OCI-LY7 (cell line): ENCODE results near the gene CORO1C. TPM values are rescaled to one million over a fixed set of nuclear protein-coding genes. Genes with fewer than 3 reads are reported as not detected.

Experiments used
- BruUV-seq: library from RNA; stranded (reverse); fragments of 400-500 nt; replicated peaks from 2 replicates; lab custom pipeline; 2021; lab: Mats Ljungman, UMichigan
- CTCF ChIA-PET: fragments of 300-600 bp; sonication (Branson Sonifier 250); formaldehyde crosslinking; loops from one replicate; lab custom pipeline; 2022; ENCODE audit warnings: antibody characterized with exemption; ENCODE audit not compliant: unreplicated experiment; lab: Charles Lee
- POLR2A ChIA-PET: fragments of 300-600 bp; sonication (Branson Sonifier 250); formaldehyde crosslinking; loops from one replicate; lab custom pipeline; 2022; ENCODE audit warnings: antibody characterized with exemption; lab: Charles Lee
- DNase-seq: peaks from one replicate; pipeline ENCODE4 v3.0.0-alpha.2; 2015; ENCODE audit warnings: low spot score
- H2AFZ ChIP-seq: fragments of 200-600 bp; sonication (generic), shearing (Covaris generic); 2 replicates; pipeline ENCODE4 v1.6.1; 2014; ENCODE audit warnings: mild to moderate bottlenecking, antibody characterized with exemption, low read length, moderate library complexity
- H3K27ac ChIP-seq: fragments of 200-600 bp; sonication (generic); 2 replicates; pipeline ENCODE4 v1.5.1; 2014; ENCODE audit warnings: mixed run types, low read depth, mild to moderate bottlenecking, moderate library complexity, low read length, inconsistent platforms; ENCODE audit not compliant: poor library complexity, severe bottlenecking
- H3K36me3 ChIP-seq: fragments of 200-600 bp; sonication (generic); 2 replicates; pipeline ENCODE4 v1.6.1; 2014; ENCODE audit warnings: mild to moderate bottlenecking, antibody characterized with exemption, low read length, moderate library complexity, mixed read lengths; ENCODE audit not compliant: insufficient read depth
- H3K4me1 ChIP-seq: fragments of 200-600 bp; sonication (generic); 2 replicates; pipeline ENCODE4 v1.5.1; 2014; ENCODE audit warnings: mild to moderate bottlenecking, low read length; ENCODE audit not compliant: insufficient read depth, poor library complexity, severe bottlenecking
- H3K4me2 ChIP-seq: fragments of 200-600 bp; sonication (generic); 2 replicates; pipeline ENCODE4 v1.6.1; 2014; ENCODE audit warnings: mild to moderate bottlenecking, low read length
- H3K4me3 ChIP-seq: fragments of 200-600 bp; sonication (generic); 2 replicates; pipeline ENCODE4 v1.5.1; 2014; ENCODE audit warnings: mild to moderate bottlenecking, low read depth, low read length; ENCODE audit not compliant: poor library complexity, severe bottlenecking
- H3K79me2 ChIP-seq: fragments of 200-600 bp; sonication (generic); 2 replicates; pipeline ENCODE4 v1.6.1; 2016; ENCODE audit warnings: low read depth, mild to moderate bottlenecking, low read length, moderate library complexity, mixed read lengths; ENCODE audit not compliant: insufficient read depth
- H3K9me2 ChIP-seq: fragments of 200-600 bp; sonication (generic); 2 replicates; pipeline ENCODE4 v1.6.1; 2016; ENCODE audit warnings: mild to moderate bottlenecking, low read length, mixed read lengths; ENCODE audit not compliant: insufficient read depth
- H3K9me3 ChIP-seq: fragments of 200-600 bp; sonication (generic); 2 replicates; pipeline ENCODE4 v1.6.1; 2014; ENCODE audit warnings: mild to moderate bottlenecking, mixed run types, low read length, mixed read lengths
- H4K20me1 ChIP-seq: fragments of 200-600 bp; sonication (generic); 2 replicates; pipeline ENCODE4 v1.6.1; 2014; ENCODE audit warnings: mild to moderate bottlenecking, antibody characterized with exemption, low read length, moderate library complexity, mixed read lengths; ENCODE audit not compliant: insufficient read depth
- EZH2phosphoT487 ChIP-seq: fragments of 200-600 bp; sonication (generic); IDR thresholded peaks from 2 replicates; pipeline ENCODE4 v1.6.1; 2018; ENCODE audit warnings: low read depth, borderline replicate concordance, mild to moderate bottlenecking, mixed run types, antibody characterized with exemption, low read length, moderate library complexity, mixed read lengths
- intact Hi-C: fragments of 100-400 bp; cut with micrococcal nuclease; formaldehyde crosslinking; loops from one replicate; pipeline ENCODE4 v1.10.0; 2022; ENCODE audit not compliant: unreplicated experiment
- total RNA-seq, 2 experiments: library from RNA; depleted of rRNA in 1 of 2; stranded (reverse); fragments of >200 nt in 1 of 2; shearing (Covaris generic) in 1 of 2; gene quantifications; 2 replicates each; pipeline ENCODE4 v1.2.3, GENCODE V29; 2014 to 2022
- TF ChIP-seq, protein P1 (sequence below): fragments of 200-600 bp; sonication (generic); conservative IDR thresholded peaks from 2 replicates; pipeline ENCODE4 v1.5.1; 2014; ENCODE audit warnings: mild to moderate bottlenecking, antibody characterized with exemption, low read length, moderate library complexity, mixed read lengths

The CORO1C gene
- total RNA-seq, 2 experiments from 2014 or later, result 74.7 to 148 TPM

GRCh38 chr12:108699955-108700563 lies 31.3 kb downstream of the CORO1C start:
- no TSS peak for BruUV-seq
- Histone ChIP-seq H3K4me2 (no peak overlapping the region), H3K4me1 (no peaks in the 10 kb centered on the region), H3K27ac (no peak overlapping the region), H3K79me2 (peaks cover 18% of the 10 kb centered on the region; the same call in 1 of the 2 replicates), H3K4me3 (no peak overlapping the region), H3K9me3 (no peaks in the 10 kb centered on the region), H3K9me2 (no peaks in the 10 kb centered on the region), H4K20me1 (no peaks in the 10 kb centered on the region), H3K36me3 (peaks cover 73% of the 10 kb centered on the region), H2AFZ (no peak overlapping the region)
- no peak for TF ChIP-seq EZH2phosphoT487
- TF ChIP-seq, protein P1, sequence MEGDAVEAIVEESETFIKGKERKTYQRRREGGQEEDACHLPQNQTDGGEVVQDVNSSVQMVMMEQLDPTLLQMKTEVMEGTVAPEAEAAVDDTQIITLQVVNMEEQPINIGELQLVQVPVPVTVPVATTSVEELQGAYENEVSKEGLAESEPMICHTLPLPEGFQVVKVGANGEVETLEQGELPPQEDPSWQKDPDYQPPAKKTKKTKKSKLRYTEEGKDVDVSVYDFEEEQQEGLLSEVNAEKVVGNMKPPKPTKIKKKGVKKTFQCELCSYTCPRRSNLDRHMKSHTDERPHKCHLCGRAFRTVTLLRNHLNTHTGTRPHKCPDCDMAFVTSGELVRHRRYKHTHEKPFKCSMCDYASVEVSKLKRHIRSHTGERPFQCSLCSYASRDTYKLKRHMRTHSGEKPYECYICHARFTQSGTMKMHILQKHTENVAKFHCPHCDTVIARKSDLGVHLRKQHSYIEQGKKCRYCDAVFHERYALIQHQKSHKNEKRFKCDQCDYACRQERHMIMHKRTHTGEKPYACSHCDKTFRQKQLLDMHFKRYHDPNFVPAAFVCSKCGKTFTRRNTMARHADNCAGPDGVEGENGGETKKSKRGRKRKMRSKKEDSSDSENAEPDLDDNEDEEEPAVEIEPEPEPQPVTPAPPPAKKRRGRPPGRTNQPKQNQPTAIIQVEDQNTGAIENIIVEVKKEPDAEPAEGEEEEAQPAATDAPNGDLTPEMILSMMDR, result no peak
- ChIA-PET CTCF (no interaction called here), POLR2A (interaction anchor here (1.0 kb wide), 2 partner anchors 14 to 47 kb away, joined by 3 to 6 read pairs; no protein-coding TSS in a partner anchor)
- intact Hi-C loops, result no loop called here
- no peak for DNase-seq

DNA sequence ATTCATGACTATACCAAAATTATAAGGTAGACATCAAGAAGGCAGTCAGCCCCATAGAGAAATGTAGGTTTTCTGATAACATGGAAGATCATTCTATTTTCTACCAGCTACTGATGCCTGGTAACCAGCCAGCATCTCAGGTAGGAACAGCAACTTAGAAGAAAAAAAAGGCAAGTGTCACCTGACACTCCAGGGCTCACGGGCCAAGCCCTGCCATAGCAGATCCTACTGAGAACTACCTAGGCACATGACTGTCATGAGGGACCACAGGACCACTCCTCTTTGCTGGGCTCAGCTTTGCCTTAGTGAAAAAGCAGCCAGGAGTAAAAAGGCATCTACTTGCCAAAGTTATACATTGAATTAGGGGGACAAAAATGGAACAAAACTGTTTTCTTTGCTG lies 33.4 kb downstream of the CORO1C start:
- peaks cover 3% of the 10 kb centered on the region; the same call in 1 of the 2 replicates for H3K79me2 ChIP-seq
- no peak for DNase-seq
- no peak overlapping the region for H3K4me3 ChIP-seq
- no peaks in the 10 kb centered on the region for H3K9me2 ChIP-seq
- H4K20me1 ChIP-seq, result no peaks in the 10 kb centered on the region
- POLR2A ChIA-PET, result interaction anchor here (1.2 to 2.6 kb wide), 2 partner anchors 11 to 13 kb away, joined by 3 to 9 read pairs; no protein-coding TSS in a partner anchor
- intact Hi-C loops, result no loop called here
- CTCF ChIA-PET, result no interaction called here
- no peaks in the 10 kb centered on the region for H3K4me1 ChIP-seq
- H3K9me3 ChIP-seq, result no peaks in the 10 kb centered on the region
- H2AFZ ChIP-seq, result no peak overlapping the region
- peaks cover 77% of the 10 kb centered on the region for H3K36me3 ChIP-seq
- no TSS peak for BruUV-seq
- H3K27ac ChIP-seq, result no peak overlapping the region
- H3K4me2 ChIP-seq, result no peak overlapping the region
- TF ChIP-seq, protein P1, result no peak
- TF ChIP-seq EZH2phosphoT487, result no peak

GRCh38 chr12:108696996-108697290 lies 34.4 kb downstream of the CORO1C start:
- H3K4me3 ChIP-seq, result no peak overlapping the region
- POLR2A ChIA-PET, result interaction anchor here (1.5 to 2.6 kb wide), 2 partner anchors 10 to 12 kb away, joined by 5 to 9 read pairs; no protein-coding TSS in a partner anchor
- peaks cover 7% of the 10 kb centered on the region for H3K4me1 ChIP-seq
- BruUV-seq, result no TSS peak
- CTCF ChIA-PET, result no interaction called here
- H3K4me2 ChIP-seq, result no peak overlapping the region
- peaks cover 73% of the 10 kb centered on the region for H3K36me3 ChIP-seq
- H3K79me2 ChIP-seq, result peaks cover 9% of the 10 kb centered on the region; the same call in 1 of the 2 replicates
- H3K9me2 ChIP-seq, result no peaks in the 10 kb centered on the region
- DNase-seq, result no peak
- TF ChIP-seq, protein P1, result no peak
- TF ChIP-seq EZH2phosphoT487, result no peak
- no peaks in the 10 kb centered on the region for H3K9me3 ChIP-seq
- no peak overlapping the region for H2AFZ ChIP-seq
- H4K20me1 ChIP-seq, result no peaks in the 10 kb centered on the region
- no peak overlapping the region for H3K27ac ChIP-seq
- intact Hi-C loops, result no loop called here
